GM21786 (cell line): ENCODE results near the gene IFI30.

Source experiments
- ATAC-seq: cut with Tn5 transposase; IDR thresholded peaks from one replicate; pipeline ENCODE4 v1.9.1; 2021; ENCODE audit not compliant: unreplicated experiment

IFI30 gene

DNA sequence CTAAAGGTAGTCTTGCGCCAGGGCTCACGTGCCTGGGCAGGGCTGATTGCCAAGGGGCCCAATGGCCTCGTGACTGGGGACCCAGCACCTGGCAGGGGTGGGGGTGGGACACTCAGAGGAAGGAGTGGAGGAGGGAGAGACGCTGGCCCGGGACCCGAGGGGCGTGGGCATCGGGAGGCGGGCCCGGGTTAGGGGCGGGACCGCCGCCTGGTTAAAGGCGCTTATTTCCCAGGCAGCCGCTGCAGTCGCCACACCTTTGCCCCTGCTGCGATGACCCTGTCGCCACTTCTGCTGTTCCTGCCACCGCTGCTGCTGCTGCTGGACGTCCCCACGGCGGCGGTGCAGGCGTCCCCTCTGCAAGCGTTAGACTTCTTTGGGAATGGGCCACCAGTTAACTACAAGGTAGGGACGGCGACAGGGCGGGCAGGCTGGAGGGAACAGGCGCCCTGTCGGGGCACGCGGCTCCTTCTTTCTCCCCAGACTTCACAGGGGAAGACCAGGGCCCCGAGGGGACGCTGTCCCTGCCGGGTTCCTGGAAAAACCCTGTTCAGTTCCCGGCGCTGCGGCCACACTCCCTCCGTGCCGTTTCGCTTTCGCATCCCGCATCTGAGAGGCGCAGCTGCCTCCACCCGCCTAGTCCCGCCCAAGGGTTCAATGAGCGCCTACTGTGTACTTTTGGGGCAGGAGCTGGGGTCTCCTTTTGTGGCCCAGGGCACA, at the start of gene IFI30:
Gene IFI30 (plus strand): TSS at position 242 of the 717 bp plus-strand sequence. CDS start 29 bp downstream, at position 271.
- ATAC-seq = peak; percentile 51

DNA sequence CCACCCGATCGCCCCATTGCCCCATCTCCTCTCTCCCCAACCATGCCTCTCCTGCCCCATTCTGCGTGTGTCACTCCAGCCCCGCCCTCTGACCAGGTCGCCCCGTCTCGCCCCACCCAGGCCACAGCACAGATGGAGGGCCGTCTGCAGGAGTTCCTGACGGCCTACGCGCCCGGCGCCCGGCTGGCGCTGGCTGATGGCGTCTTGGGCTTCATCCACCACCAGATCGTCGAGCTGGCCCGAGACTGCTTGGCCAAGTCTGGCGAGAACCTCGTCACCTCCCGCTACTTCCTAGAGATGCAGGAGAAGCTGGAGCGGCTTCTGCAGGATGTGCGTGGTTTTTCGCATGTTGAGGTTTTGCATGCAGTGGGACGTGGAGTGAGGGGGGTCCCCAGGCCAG, 49.8 kb upstream of the IFI30 start:
- no peak for ATAC-seq

DNA sequence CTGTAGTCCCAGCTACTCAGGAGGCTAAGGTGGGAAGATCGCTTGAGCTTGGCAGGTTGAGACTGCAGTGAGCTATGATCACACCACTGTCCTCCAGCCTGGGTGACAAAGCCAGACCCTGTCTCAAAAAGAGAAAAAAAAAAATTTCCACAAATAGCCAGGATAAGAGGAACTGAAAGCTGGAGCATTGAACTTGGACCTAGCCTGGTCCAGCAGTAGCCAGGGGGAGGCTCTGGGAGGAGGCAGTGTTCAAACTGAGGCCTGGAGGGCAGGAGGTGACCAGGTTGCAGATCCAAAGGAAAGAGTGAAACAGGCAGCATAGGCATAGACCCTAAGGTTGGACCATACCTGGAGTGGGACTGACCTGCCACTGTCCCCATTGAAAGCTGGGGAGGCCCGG, 47.5 kb upstream of the IFI30 start:
- ATAC-seq = no peak

DNA sequence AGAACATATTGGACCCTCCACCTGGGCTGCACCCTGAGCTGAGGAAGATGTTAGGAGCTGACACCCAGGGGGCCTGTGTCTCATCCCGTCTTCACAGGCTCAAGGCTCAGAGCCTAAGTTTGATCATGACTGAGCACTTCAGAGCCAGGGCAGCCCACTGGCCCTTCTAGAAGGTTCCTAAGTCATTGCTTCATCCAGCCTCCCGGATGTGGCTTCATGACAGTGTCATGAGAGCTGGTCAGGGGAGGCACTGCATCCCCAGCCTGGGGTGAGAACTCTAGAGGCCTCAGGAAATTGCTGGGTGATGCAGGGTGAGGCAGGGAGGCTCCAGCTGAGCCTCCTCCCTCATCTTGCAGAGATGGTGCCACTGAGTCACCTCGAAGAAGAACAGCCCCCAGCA, 45.6 kb upstream of the IFI30 start:
- ATAC-seq = no peak

DNA sequence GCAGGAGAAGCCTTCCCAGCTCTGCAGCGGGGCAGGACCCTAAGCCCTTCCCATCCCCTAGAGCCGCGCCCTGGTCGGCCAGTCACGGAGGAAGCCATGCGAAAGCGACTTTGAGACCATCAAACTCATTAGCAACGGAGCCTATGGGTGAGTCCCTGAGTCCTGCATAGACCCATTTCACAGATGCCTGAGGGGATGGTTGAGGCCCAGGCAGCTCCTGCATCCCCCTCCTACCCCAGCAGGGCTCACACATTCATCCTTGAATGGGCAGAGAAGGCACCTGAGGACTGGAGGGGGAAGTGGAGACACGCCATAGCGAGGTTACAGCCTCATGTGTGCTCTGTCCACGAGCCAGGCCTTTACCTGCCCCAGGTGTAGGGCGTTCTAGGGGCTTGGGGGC, 44.8 kb upstream of the IFI30 start:
- ATAC-seq = no peak

DNA sequence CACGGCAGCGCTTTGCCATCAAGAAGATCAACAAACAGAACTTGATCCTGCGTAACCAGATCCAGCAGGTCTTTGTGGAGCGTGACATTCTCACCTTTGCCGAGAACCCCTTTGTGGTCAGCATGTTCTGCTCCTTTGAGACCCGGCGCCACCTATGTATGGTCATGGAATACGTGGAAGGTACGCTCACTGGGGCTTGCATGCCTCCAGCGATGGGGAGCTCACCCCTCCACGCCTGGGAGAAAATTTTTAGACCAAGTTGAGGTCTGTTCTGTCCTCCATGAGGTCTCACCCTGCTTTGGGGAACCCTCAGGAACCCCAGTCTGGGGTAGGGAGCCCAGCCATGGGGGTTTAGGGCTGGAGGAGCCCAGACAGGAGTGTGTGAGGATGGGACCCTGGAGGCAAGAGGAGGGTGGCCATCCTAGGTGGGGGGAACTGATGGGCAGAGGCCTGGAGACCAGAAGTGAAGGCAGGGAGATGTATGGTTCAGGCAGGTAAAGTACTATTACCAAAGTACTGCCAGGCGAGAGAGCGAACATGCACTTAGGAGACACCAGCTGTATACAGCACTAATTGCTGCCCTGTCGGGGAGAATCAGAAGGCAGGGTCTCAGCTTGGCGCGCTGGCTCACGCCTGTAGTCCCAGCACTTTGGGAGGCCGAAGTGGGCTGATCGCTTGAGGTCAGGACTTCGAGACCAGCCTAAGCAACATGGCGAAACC, 42.9 kb upstream of the IFI30 start:
- ATAC-seq = no peak

DNA sequence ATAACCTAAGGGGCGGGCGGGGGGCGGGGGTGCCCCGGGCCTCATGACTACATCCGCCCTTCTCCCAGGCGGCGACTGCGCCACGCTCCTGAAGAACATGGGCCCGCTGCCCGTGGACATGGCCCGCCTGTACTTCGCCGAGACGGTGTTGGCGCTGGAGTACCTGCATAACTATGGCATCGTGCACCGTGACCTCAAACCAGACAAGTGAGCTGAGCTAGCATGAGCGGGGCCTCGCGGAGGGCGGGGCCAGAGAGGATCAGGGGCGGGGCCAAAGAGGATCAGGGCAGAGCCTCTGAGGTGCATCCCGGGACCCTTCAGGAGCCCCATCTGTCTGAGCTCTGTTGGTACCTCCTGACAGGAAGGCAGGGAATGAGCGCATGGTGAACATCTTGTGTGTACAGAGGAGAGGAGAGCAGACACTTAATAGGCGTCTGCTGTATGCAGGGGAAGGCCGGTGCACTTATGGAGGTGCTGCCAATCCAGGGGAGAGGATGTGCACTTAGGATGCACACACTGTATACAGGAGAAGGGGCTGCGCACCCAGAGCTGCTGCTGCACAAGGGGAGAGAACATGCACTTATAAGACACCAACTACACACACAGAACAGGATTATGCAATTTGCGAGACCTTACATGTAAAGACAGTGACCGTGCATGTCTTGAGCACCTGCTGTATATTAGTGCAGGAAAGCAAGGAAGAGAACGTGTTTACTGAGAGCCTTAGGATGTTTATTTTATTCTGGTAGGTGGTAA, 41.6 kb upstream of the IFI30 start:
- no peak for ATAC-seq

DNA sequence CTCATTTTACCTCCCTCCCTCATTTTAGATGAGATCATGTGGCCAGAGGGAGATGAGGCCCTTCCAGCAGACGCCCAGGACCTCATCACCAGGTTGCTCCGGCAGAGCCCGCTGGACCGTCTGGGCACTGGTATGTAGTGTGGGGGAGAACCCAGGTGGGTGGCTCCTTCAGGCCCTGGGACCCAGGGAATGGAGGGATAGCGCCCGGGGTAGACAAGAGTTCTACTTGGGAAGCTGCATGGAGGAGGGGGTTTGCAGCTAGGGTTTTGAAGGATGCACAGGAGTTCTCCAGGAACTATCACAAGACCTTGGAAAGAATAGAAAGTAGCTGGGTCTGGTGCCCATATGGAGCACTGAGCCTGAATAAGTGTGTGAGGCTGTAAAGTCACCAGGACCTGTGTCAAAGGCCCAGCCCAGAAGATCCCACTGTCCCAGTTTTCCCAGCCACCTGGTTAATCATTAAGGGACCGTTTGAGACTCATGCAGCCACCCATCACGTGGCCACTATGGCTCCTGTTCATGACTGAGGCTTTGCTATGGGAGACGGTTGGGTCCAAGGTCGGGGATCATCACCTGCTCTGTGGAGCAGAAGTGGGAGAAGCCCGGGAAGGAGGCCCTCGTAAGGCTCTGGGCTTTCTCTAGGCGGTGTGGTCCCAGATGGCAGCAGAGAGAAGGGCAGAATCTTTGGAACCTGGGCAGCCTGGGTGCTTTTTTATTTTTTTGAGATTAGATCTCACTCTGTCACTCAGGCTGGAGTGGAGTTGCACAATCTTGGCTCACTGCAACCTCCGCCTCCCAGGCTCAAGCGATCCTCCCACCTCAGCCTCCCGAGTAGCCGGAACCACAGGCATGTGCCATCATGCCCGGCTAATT, 37.7 kb upstream of the IFI30 start:
- no peak for ATAC-seq

DNA sequence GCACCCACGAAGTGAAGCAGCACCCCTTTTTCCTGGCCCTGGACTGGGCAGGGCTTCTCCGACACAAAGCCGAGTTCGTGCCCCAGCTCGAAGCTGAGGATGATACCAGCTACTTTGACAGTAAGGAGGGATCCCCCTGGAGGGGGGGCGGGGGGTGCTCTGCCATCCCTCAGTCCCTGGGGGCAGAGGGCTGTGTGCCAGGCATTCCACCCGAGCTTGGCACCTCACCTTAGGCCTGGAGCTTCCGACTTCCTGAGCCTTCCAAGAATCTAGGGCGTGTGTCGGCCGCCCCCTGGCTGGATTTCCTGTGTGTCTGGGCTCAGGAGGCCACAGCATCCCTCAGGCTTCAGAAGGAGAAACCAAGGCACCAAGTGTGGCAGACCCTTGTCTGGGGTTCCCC, 36.4 kb upstream of the IFI30 start:
- ATAC-seq = no peak

DNA sequence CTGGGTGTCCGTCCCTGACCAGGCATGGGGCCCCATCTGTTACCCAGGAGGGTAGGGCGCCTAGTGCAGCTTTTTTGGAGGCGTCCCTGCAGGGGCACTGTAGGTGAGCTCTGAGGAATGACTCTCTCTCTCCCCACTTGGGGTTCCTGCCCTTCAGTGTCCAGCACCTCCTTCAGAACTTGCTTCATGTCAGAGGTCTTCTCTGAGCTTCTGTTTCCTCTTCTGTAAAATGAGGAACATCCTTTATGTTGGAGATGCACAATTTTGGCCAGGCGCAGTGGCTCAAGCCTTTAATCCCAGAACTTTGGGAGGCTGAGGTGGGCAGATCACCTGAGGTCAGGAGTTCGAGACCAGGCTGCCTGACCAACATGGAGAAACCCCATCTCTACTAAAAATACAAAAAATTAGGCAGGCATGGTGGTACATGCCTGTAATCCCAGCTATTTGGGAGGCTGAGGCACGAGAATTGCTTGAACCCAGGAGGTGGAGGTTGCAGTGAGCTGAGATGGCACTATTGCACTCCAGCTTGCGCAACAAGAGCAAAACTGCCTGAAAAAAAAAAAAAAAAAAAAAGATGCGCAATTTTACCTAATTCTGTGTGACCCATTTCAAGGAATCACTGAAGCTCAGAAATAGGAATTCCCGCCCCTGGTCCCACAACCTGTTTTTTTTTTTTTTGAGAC, 35.8 kb upstream of the IFI30 start:
- ATAC-seq = no peak

DNA sequence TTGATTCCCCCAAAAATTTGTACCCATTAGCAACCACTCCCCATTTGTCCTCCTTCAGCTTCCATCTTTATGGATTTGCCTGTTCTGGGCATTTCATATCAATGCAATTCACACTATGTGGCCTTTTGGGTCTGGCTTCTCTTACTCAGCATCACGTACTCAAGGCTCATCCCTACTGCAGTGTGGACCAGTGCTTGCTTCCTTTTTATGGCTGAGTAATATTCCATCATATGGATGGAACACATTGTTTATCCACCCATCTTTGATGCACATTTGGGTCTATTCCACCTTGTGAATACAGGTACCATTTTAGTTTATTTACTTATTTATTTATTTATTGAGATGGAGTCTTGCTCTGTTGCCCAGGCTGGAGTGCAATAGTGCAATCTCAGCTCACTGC, 33.1 kb upstream of the IFI30 start:
- ATAC-seq = no peak

DNA sequence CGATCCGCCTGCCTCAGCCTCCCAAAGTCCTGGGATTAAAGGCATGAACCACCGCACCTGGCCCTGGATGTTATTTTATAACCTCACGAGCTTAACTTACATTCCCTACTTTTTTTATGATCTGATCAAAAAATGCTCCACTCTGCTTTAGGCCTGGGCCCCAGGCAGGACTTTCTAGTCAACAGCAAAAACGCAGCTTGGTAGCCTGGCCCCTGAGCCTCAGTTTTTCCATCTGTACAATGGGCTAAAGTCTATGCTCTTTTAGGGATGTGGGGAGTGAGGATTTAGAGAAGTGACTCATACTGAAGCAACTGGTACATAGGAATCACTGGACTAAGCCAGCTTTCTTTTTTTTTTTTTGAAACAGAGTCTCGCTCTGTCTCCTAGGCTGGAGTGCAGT, 32.6 kb upstream of the IFI30 start:
- ATAC-seq = no peak

DNA sequence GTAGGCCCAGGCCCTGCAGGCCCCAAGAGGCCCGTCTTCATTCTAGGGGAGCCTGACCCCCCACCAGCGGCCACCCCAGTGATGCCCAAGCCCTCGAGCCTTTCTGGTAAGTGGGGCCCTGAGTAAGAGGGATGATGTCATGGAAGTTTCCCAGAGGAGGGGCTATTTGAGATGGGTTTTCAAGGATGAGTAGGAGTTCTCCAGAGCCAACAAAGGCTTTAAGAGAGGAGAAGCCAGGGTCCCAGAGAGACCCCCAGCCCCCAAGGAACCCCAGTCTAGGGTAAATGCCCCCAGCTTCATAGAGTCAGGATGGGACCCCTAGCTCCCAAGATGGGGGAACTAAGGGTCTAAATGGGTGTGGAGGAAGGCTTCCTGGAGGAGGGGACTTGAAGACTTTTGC, 29.7 kb upstream of the IFI30 start:
- no peak for ATAC-seq

DNA sequence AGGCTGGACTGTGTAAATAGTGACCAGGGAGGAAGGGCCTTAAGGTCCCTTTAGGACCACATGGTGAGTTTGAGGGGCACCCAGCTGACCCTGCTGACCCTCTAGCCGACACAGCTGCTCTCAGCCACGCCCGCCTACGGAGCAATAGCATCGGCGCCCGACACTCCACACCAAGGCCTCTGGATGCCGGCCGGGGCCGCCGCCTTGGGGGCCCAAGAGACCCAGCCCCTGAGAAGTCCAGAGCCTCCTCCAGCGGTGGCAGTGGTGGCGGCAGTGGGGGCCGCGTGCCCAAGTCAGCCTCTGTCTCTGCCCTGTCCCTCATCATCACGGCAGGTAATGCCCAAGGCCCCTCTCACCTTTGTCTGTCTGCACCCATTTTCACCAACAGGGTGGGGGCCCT, 29.3 kb upstream of the IFI30 start:
- no peak for ATAC-seq

DNA sequence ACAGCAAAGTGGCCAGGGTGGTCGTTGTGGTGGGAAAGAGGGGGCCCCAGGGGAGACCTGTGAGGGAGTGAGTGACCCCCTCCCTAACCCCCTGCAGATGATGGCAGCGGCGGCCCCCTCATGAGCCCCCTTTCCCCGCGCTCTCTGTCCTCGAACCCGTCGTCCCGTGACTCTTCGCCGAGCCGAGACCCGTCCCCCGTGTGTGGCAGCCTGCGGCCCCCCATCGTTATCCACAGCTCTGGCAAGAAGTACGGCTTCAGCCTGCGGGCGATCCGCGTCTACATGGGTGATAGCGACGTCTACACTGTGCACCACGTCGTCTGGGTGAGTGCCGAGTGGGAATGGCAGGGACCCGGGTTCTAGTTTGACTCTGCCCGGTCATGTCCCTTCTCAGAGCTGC, 28.7 kb upstream of the IFI30 start:
- ATAC-seq = no peak

DNA sequence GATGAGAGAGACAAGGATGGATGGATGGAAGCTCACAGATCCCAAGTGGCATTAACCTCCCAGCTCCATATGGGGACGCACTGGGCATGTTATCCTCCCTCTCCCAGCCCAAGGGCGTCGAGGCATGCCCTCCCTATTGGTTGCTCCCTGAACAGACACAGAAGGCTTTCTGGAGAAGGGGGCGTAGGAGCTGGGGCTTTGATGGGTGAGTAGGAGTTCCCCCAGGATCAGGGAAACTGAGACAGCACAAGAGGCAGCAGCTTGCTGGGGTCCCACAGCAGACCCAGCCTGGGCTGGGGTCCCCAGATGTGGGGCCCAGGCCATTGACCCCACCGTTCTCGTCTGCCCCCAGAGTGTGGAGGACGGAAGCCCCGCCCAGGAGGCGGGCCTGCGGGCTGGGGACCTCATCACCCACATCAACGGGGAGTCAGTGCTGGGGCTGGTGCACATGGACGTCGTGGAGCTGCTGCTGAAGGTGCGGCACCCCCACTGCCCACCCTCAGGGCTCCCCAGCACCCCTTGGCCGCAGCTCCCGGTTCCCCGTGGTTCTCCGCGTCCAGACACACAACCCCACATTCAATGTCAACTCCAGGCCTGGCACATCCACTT, 28.1 kb upstream of the IFI30 start:
- ATAC-seq = no peak

DNA sequence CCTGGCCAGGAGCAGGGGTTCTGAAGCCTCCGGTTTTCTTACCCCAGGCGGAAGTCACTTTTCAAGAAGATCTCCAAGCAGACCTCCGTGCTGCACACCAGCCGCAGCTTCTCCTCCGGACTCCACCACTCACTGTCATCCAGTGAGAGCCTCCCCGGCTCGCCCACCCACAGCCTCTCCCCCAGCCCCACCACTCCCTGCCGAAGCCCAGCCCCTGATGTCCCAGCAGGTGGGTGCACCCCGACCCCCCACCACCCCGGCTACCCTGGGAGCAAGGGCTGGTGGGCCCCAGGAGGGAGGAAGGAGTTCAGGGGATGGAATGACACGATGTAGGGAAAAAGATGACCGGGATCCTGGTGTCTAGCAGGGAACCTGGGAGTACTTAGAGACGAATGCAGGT, 26.2 kb upstream of the IFI30 start:
- no peak for ATAC-seq

DNA sequence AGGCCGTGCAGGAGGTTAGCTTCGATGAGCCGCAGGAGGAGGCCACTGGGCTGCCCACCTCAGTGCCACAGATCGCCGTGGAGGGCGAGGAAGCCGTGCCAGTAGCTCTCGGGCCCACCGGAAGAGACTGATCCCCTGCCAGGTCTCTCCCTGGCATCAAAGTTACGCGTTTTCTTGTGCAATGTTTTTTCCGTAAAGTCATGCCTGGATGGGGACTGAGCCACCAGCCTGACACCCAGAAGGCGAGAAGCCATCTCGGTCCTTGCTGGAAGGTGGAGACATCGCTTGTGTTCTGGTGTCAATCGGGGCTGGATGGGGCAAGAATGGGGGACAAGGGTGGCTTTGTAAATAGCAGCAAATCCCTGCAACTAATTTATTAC, 24.0 kb upstream of the IFI30 start:
- ATAC-seq = no peak

DNA sequence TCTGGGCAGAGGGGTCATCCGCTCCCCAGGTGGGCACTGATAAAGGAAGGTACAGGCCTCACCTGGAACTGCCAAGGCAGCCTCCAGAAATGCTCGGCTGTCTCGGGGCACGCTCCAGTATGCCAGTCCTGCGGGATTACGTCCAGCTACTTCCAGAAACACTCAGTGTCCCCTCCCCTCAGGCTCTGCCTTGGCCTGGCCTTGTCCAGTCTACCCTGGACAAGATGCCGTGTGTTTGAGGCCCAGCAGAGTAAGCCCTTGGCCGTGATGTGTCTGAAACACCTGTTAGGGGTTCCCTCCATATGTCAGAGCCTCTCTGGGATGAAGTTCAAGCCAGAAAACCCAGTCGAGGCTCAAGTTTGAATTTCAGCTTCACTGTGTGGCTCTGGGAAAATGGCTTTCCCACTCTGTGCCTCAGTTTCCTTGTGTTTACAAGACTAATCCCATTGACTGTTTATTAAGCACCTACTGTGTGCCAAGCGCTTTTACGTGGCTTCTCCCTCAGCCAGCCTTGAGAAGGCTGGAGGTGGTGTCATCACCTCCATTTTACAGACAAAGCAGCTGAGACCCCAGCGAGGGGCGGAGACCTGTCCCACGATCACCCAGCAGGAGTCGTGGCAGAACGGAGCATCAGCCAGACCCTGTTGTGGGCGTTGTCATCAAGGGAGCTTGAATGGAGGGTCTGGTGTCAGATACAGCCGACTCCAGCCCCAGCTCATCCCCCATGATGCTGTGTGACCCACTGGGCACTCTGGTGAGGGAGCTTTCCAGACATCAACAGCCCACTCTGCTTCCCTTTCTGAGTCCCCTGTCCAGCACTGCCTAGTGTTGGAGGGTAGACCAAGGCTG, 22.6 kb upstream of the IFI30 start:
- ATAC-seq = no peak
